ENCODE measurements around the gene LIMS1. TPM values are rescaled to one million over a fixed set of nuclear protein-coding genes. Genes with fewer than 3 reads are reported as not detected.

The LIMS1 gene
- polyA plus RNA-seq, 3 donors, result 44.0 to 130 (median 124) TPM

GRCh38 chr2:108490506-108491122 lies 43.7 kb upstream of the LIMS1 start:
- Mint-ChIP-seq H3K36me3 (peaks cover 63 to 82% of the 10 kb centered on the region in 2 donors), H3K27me3 (ENCODE audit: low read depth in 3 of 3) (no peaks in the 10 kb centered on the region), H3K4me3 (no peak overlapping the region), H3K9me3 (no peaks in the 10 kb centered on the region), H3K27ac (no peak overlapping the region), H3K4me1 (no peaks in the 10 kb centered on the region)
- H3K27me3 ChIP-seq (ENCODE audit: control insufficient read depth in 2 of 2, insufficient read depth in 2 of 2, low read length in 2 of 2), result no peaks in the 10 kb centered on the region
- no peaks in the 10 kb centered on the region for H3K79me2 ChIP-seq (ENCODE audit: insufficient read depth, low read length)
- no peak overlapping the region for H2AFZ ChIP-seq (ENCODE audit: insufficient read depth, low read depth, low read length, poor library complexity, severe bottlenecking)
- no peaks in the 10 kb centered on the region for H4K20me1 ChIP-seq (ENCODE audit: insufficient read depth, low read length)
- no peak for TF ChIP-seq CTCF (IDR thresholded peaks at IDR 0.05)
- no peak for DNase-seq
- H3K9ac ChIP-seq (ENCODE audit: insufficient read depth, low read length, poor library complexity, severe bottlenecking), result no peak overlapping the region
- no peak overlapping the region for H3K4me3 ChIP-seq (replicated peaks in 1 of 3; ENCODE audit: low read depth in 2 of 3, low read length in 3 of 3)
- peaks cover 69 to 98% of the 10 kb centered on the region in 2 donors for H3K36me3 ChIP-seq (replicated peaks in 1 of 2; ENCODE audit: control insufficient read depth in 1 of 2, insufficient read depth in 2 of 2, low read length in 2 of 2)
- H3K4me1 ChIP-seq (ENCODE audit: control insufficient read depth in 1 of 2, insufficient read depth in 2 of 2, low read length in 2 of 2), result no peaks in the 10 kb centered on the region
- H3K9me3 ChIP-seq (replicated peaks in 1 of 2; ENCODE audit: control insufficient read depth in 1 of 2, insufficient read depth in 1 of 2, low read length in 2 of 2), result no peaks in the 10 kb centered on the region
- no peak overlapping the region for H3K27ac ChIP-seq (ENCODE audit: low read depth in 1 of 2, low read length in 2 of 2)
- intact Hi-C loops (cut with micrococcal nuclease), result no loop called here
- H3K4me2 ChIP-seq (replicated peaks; ENCODE audit: extremely low read depth, low read length, poor library complexity, severe bottlenecking), result no peak overlapping the region

- H3K79me2 ChIP-seq (ENCODE audit: insufficient read depth, low read length), result no peaks in the 10 kb centered on the region
- H3K9me3 ChIP-seq (replicated peaks in 1 of 2; ENCODE audit: control insufficient read depth in 1 of 2, insufficient read depth in 1 of 2, low read length in 2 of 2), result no peaks in the 10 kb centered on the region
- H3K4me2 ChIP-seq (replicated peaks; ENCODE audit: extremely low read depth, low read length, poor library complexity, severe bottlenecking), result no peak overlapping the region
- no peaks in the 10 kb centered on the region for H3K27me3 ChIP-seq (ENCODE audit: control insufficient read depth in 2 of 2, insufficient read depth in 2 of 2, low read length in 2 of 2)
- H3K27ac ChIP-seq (ENCODE audit: low read depth in 1 of 2, low read length in 2 of 2), result no peak overlapping the region
- no peak overlapping the region for H3K4me3 ChIP-seq (replicated peaks in 1 of 3; ENCODE audit: low read depth in 2 of 3, low read length in 3 of 3)
- H3K36me3 ChIP-seq (replicated peaks in 1 of 2; ENCODE audit: control insufficient read depth in 1 of 2, insufficient read depth in 2 of 2, low read length in 2 of 2), result peaks cover 59 to 96% of the 10 kb centered on the region in 2 donors
- no peak for TF ChIP-seq CTCF (IDR thresholded peaks at IDR 0.05)
- H3K4me3 Mint-ChIP-seq, result no peak overlapping the region
- H4K20me1 ChIP-seq (ENCODE audit: insufficient read depth, low read length), result no peaks in the 10 kb centered on the region
- intact Hi-C loops (cut with micrococcal nuclease), result no loop called here
- H3K27me3 Mint-ChIP-seq (ENCODE audit: low read depth in 3 of 3), result no peaks in the 10 kb centered on the region
- no peak overlapping the region for H2AFZ ChIP-seq (ENCODE audit: insufficient read depth, low read depth, low read length, poor library complexity, severe bottlenecking)
- H3K9me3 Mint-ChIP-seq, result no peaks in the 10 kb centered on the region
- H3K27ac Mint-ChIP-seq, result no peak overlapping the region
- peaks cover 59 to 78% of the 10 kb centered on the region in 2 donors for H3K36me3 Mint-ChIP-seq
- no peak for DNase-seq
- no peaks in the 10 kb centered on the region for H3K4me1 ChIP-seq (ENCODE audit: control insufficient read depth in 1 of 2, insufficient read depth in 2 of 2, low read length in 2 of 2)
- no peaks in the 10 kb centered on the region for H3K4me1 Mint-ChIP-seq
- no peak overlapping the region for H3K9ac ChIP-seq (ENCODE audit: insufficient read depth, low read length, poor library complexity, severe bottlenecking)
These were observed 42.4 kb upstream of the LIMS1 start for GRCh38 chr2:108491848-108492247.

Measured in CD14-positive monocyte (primary cell).